Stimulated activated CD4-positive, alpha-beta T cell treated with anti-CD3 and anti-CD28 coated beads, Interleukin-15, amount 100 ng/mL, for 24 hours (primary cell): ENCODE results near the gene PYCARD.
"Not testable (repeated sequence)": the region's sequence is repeated elsewhere in the genome, so short reads cannot be mapped to it uniquely, and the experiment has no call there.

Experiments used
- DNase-seq: peaks from one replicate; pipeline ENCODE4 v3.0.0-alpha.2; 2020

Gene PYCARD

GRCh38 chr16:31202414-31203375, at the start of gene PYCARD:
Gene PYCARD, minus strand, starts transcription at chr16:31202760. Its CDS starts 70 bp downstream, at chr16:31202690.
- peak; percentile 59 for DNase-seq

DNA sequence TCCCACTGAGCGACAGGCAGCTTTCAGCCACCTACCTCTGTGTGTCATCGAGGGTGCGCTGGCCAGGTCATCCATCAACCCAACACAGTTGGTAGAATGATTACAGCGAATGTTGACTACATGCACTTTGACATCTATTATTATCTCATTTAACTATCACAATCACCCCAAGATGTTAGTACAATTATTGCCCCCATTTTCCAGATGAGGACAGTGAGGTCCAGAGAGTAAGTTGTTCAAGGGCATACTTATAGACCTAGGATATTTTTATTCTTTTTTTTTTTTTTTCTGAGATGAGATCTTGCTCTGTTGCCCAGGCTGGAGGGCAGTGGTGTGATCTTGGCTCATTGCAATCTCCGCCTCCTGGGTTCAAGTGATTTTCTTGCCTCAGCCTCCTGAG, 48.9 kb upstream of the PYCARD start:
- DNase-seq: no peak

DNA sequence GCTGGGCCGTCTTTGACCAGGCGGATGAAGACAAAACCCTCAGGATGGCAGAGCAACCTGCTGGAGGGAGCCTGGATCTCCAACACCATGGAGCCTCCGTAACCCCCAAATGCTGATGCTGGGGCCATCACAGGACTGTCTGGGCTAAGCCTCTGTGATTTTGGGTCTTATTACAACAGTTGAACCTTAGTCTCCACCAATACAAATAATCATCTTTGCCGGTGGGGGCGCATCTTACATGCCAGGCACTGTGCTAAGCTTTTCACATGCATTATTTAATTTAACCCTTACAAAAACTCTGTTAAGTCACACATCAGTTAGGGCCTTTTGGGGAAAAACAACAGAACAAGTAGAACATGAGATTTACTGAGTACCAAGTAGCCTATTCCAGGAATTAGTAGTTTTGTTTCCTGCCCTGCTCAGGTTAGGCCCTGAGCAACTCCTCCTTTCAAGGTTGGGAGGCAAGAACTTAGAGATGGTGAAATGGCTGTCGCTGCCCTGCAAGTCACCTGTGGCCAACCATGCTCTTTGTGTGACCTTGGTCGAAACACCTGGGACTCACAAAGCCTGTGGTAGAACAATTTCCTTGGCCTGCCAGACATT, 48.3 kb upstream of the PYCARD start:
- DNase-seq: no peak

DNA sequence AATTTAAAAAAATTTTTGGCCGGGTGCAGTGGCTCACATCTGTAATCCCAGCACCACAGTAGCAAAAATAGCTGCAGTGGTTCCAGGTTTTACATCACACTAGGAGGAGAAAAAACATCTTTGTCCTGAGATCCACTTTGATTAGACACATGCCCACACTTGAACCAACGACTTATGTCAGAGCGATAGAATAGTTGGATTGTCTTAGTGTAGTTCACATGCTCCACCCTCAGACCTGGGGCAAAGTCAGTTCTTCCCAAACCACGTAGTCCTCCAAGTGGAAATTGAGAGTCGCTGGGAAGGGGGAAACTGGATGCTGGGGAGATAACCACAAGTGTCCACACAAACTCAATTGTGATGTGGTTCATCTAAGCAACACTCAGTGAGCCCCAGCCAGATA, 45.8 kb upstream of the PYCARD start:
- DNase-seq: no peak

DNA sequence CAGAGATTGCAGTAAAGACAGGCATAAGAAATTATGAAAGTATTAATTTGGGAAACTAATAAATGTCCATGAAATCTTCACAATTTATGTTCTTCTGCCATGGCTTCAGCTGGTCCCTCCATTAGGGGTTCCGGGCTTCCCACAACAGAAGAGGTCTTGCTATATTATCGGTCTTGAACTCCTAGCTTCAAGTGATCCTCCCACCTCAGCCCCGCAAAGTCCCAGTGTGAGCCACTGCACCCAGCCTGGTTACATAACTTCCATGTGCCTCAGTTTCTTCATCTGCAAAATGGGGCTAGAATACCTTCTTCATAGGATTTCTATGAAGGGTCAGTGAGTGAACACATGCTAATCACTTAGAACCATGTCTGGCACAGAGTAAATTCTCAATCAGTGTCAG, 43.7 kb upstream of the PYCARD start:
- no peak for DNase-seq

- DNase-seq: not testable (repeated sequence)
Observed at GRCh38 chr16:31245598-31245997, 43.0 kb upstream of the PYCARD start.

DNA sequence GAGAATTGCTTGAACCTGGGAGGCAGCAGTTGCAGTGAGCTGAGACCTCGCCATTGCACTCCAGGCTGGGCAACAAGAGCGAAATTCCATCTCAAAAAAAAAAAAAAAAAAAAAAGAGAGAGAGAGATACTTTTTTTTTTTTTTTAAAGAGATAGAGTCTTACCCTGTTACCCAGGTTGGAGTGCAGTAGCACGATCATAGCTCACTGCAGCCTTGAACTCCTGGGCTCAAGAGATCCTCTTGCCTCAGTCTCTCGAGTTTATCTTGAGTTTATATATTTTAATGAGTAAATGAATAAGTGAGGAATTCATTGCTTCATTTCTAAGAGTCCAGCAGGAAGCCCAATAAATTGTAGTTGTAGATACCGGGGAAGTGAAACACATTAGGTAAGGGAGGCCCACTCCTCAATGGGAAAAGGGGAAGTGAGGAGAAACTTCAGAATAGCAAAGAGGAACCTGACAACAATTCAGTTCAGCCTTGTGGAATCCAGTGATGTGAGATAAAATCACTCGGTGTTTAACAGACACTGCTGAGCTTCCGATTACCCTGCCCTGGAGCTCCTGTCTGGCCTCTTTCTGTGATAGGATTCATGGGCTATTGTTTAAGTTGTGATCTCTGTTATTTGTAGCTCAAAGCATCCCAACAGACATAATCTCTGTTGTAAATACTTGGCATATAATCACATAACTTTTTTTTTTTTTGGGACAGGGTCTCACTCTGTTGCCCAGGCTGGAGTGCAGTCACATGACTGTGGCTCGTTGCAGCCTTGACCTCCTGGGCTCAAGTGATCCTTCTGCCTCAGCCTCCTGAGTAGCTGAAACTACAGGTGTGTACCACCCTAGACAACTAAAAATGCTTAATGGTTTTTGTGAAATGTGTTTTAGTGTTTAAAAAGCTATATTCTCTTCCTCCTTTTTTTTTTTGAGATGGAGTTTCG, 41.4 kb upstream of the PYCARD start:
- DNase-seq: no peak

DNA sequence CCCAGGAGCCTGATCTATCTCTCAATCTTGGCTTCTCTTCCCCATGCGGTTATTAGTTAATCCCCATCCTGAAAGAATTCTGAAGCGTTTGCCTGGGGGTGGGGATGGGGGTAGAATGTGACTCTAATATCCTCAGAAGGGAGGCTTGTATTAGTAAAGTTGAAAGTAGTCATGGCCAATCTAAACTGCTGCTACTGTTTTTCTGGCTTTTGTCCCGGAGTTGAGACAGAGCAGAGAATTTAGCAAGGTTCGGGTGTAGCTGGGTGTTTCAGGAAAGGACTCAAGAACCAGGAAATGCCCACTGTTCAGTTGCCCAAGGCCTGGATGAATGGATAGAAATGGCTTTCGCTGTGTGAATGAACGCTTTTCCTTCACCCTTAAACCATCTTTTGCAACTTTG, 39.6 kb upstream of the PYCARD start:
- no peak for DNase-seq

- DNase-seq: no peak
Observed at GRCh38 chr16:31238041-31238440, 35.5 kb upstream of the PYCARD start.

DNA sequence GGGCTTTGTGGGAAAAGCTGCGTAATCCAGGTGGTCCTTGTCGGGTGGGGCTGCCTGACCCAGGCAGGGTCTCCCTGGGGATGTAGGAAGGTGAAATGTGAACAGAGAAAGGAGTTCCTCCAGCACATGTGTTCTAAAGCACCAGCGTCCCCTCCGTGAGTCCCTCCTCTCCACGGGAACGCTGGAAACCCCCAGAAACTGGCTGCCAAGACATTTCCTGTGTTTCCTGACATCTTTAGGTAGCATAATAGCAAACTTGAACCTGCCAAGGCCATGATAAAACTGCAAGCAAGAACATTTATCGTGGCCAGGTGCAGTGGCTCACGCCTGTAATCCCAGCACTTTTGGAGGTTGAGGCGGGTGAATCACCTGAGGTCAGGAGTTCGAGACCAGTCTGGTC, 26.9 kb upstream of the PYCARD start:
- no peak for DNase-seq

DNA sequence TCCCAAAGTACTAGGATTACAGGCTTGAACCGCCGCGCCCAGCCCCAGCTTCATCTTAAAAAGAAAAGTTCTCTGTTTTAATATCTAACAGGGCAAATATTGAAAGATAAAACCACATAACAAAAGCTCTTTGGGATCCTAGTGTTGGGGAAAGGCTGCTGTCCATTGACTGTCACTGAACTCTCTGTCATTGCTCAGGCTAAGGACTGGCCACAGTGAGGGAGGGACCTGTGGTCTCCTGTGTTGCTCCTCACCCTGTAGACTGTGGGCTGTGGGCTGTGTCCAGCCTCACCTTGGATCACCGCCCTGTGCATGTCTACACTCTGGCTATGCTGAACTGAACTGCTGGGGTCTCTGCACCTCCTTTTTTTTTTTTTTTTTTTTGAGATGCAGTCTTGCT, 25.6 kb upstream of the PYCARD start:
- DNase-seq: no peak

DNA sequence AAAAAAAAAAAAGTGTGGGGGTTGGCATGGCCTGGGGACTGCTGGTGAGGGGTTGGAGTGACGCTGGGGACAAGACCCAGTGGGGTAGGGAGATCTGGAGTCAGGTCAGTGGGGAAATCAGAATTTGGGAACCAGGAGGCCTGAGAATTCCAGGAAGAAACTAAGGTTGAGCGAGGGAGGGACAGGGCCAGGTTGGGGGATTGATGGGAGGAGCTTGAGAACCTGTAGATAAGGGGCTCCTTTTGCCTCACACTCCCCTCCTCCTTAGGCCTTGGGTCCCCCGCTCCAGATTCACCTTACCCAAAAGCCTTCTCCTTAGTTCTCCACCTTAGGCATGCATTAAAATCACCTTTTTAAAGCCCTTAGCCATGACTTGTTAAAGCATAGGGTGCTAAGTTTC, 22.6 kb upstream of the PYCARD start:
- no peak for DNase-seq

- DNase-seq: no peak
Observed at GRCh38 chr16:31224092-31224955, 21.8 kb upstream of the PYCARD start.

DNA sequence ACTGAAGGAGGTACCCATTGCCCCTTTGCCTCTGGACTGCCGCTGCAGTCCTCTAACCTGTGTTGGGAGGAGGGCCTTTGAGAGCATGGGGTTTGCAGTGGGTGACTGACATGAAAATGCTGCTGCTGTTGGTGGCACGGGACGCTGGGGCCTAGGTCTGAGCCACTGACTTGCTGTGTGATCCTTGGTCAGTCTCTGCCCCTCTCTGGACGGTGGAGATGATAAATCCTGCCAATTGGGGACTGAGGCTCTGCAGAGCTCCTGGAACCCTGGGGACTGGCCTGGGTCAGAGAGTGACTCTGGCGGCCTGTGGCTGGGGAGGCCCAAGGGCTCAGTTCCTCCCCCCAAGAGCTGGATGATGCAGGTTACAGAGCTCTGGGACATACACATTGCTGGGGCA, 20.5 kb upstream of the PYCARD start:
- no peak for DNase-seq

- no peak for DNase-seq
Observed at GRCh38 chr16:31221357-31222160, 19.0 kb upstream of the PYCARD start.

- no peak for DNase-seq
Observed at GRCh38 chr16:31219154-31219741, 16.7 kb upstream of the PYCARD start.

DNA sequence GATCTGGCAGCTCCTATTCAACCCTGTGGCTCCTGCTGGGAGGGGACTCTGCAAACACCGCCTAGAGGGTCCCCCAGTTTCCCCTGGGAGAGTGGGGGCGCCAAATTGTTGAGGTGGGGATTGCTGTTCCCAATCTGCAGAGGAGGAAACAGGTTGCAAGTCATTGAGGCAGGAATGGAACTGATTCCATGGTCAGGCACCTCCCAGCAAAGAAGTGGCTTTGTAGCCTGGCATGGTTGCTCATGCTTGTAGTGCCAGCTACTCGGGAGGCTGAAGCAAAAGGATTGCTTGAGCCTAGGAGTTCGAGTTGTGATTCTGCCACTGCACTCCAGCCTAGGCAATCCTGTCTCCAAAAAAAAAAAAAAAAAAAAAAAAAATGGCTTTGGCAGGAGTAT, 14.6 kb upstream of the PYCARD start:
- no peak for DNase-seq

- peak; percentile 34 for DNase-seq
Observed at GRCh38 chr16:31216422-31217135, 14.0 kb upstream of the PYCARD start, which contains the start of gene PYDC1. Gene PYDC1, minus strand, starts transcription at chr16:31217135. Its CDS starts 107 bp downstream, at chr16:31217028.

DNA sequence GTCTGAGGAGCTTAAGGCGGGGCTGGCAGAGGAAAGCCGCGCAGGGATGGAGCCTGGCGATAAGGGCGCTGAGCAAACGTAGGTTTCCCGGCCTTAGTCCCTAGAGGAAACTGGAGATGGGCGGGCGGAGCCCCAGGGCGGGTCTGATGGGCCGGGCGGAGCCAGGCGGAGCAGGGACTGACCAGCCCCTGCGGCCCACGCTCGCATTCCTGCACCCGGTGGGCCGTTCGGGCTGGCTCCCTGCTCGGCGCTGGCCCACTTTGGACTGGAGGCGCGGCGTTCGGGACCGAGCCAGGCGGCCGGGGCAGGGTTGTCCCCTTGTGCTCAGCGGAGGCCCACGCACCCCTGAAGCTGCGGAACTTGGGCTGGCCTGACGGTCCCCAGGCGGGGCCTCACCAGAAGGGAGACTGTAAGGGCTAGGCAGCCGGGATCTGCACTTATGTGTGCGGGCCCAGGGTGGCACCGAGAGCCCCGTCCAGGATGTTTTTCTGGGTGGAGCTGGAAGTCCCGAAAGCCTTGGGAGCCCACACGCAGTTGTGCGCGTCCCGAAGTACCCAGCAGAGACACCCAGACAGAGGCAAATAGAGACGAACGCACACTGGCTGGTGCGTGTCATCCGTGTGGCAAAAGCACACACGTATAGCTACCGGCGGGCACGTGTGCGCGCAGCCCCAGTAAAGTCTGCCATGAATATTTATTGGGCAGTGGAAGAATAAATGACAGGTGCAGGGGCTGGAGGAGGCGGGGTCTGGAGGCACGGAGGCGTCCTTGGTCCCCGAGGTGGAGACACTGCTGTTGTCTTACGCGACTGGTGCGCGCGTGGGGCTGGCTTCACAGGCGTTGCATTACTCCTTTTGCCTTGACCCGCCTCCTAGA, 13.0 kb upstream of the PYCARD start:
- DNase-seq: peak; percentile 40
